Fibroblast of the aortic adventitia (primary cell): ENCODE results near the gene FAM168A. TPM values are rescaled to one million over a fixed set of nuclear protein-coding genes. Genes with fewer than 3 reads are reported as not detected.

Experiments used
- DNase-seq: peaks from one replicate; pipeline ENCODE4 v3.0.0-alpha.2; 2010; ENCODE audit warnings: low read depth
- H3K4me3 ChIP-seq: 2 replicates; pipeline ENCODE4 v1.5.1; 2011; ENCODE audit warnings: low read depth, mild to moderate bottlenecking, control low read depth, low read length, moderate library complexity
- CTCF ChIP-seq: IDR thresholded peaks from 2 replicates; pipeline ENCODE4 v1.5.1; 2011; ENCODE audit warnings: mild to moderate bottlenecking, low read length, control low read depth, inconsistent platforms; ENCODE audit not compliant: insufficient read depth
- total RNA-seq: library from RNA; depleted of rRNA; stranded (reverse); fragments of >200 nt; gene quantifications from 2 replicates; pipeline ENCODE4 v1.2.3, GENCODE V29; 2012; ENCODE audit warnings: low replicate concordance

Gene FAM168A
- total RNA-seq, 1 donor = 40.0 TPM

- no peak overlapping the region for H3K4me3 ChIP-seq
- no peak for TF ChIP-seq CTCF
- DNase-seq = no peak
Observed at GRCh38 chr11:73498343-73498742, 99.6 kb downstream of the FAM168A start.

- DNase-seq = no peak
- no peak for TF ChIP-seq CTCF
- no peak overlapping the region for H3K4me3 ChIP-seq
Observed at GRCh38 chr11:73496134-73496533, 101.8 kb downstream of the FAM168A start.

GRCh38 chr11:73495731-73496130, 102.2 kb downstream of the FAM168A start:
- H3K4me3 ChIP-seq = no peak overlapping the region
- DNase-seq = no peak
- no peak for TF ChIP-seq CTCF

- peak; percentile 90 for DNase-seq
- H3K4me3 ChIP-seq = no peak overlapping the region
- TF ChIP-seq CTCF = no peak
Observed at GRCh38 chr11:73493956-73494598, 103.8 kb downstream of the FAM168A start.

- DNase-seq = no peak
- no peak for TF ChIP-seq CTCF
Observed at GRCh38 chr11:73481626-73482025, 116.3 kb downstream of the FAM168A start.

GRCh38 chr11:73480677-73481076, 117.2 kb downstream of the FAM168A start:
- TF ChIP-seq CTCF = no peak
- DNase-seq = peak; percentile 80

More at GRCh38 chr11:73481626-73482025, 116.3 kb downstream of the FAM168A start:
- no peak overlapping the region for H3K4me3 ChIP-seq

More at GRCh38 chr11:73480677-73481076, 117.2 kb downstream of the FAM168A start:
- H3K4me3 ChIP-seq = no peak overlapping the region
